ENCODE results near the gene CTNNB1.

DNA sequence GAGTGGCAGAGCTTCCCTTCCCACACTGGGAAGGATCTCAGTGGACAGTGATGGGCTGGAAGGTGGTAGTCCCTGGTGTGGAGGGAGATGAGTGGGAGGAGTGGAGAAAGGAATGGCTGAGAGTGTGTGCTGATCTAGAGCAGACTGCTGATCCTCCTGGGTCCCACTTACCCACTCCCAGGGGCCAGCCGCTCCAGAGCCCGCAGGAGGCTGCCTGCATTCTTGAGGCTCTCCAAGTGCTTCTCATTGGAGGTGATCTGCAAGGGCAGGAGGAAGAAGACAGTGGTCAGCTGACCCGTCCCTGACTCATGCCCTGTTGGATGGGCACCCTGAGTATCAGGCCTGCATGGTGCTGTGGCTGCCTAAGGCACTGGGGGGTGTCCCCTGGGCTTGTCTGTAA lies 50.0 kb downstream of the CTNNB1 start:
- no peak for TF ChIP-seq EZH2 (IDR thresholded peaks at IDR 0.05; ENCODE audit: borderline replicate concordance, low read depth, low read length, poor library complexity, severe bottlenecking)
- TF ChIP-seq, protein P1, sequence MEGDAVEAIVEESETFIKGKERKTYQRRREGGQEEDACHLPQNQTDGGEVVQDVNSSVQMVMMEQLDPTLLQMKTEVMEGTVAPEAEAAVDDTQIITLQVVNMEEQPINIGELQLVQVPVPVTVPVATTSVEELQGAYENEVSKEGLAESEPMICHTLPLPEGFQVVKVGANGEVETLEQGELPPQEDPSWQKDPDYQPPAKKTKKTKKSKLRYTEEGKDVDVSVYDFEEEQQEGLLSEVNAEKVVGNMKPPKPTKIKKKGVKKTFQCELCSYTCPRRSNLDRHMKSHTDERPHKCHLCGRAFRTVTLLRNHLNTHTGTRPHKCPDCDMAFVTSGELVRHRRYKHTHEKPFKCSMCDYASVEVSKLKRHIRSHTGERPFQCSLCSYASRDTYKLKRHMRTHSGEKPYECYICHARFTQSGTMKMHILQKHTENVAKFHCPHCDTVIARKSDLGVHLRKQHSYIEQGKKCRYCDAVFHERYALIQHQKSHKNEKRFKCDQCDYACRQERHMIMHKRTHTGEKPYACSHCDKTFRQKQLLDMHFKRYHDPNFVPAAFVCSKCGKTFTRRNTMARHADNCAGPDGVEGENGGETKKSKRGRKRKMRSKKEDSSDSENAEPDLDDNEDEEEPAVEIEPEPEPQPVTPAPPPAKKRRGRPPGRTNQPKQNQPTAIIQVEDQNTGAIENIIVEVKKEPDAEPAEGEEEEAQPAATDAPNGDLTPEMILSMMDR (conservative IDR thresholded peaks at IDR 0.05; ENCODE audit: low read depth, low read length), result no peak
